Heart left ventricle (tissue), 13 donors: ENCODE data around the gene COX11.

Experiments used
- POLR2A ChIP-seq, 2 donors: fragments of 450-650 bp; IDR thresholded peaks; one replicate each; pipeline ENCODE4 v1.6.1; 2017; ENCODE audit warnings: antibody characterized with exemption in 2 of 2, mild to moderate bottlenecking in 2 of 2, moderate library complexity in 2 of 2
- TF ChIP-seq, protein P1 (sequence below), 12 donors: fragments of 200-600 bp; sonication (generic) in 4 of 12; IDR thresholded peaks; one replicate each; pipeline versions ENCODE4 v1.5.0 to v1.8.0; 2018 to 2022; ENCODE audit warnings: antibody characterized with exemption in 12 of 12, mild to moderate bottlenecking in 5 of 12
- donor health status: ischemic (EF 13 %, LVEDD 7.1; RV severe dilation, severe dysfunction).
- donor health status: DM: no; HTN: yes; CAD: no.
- donor health status: DM: no; HTN: no; CAD: no.
- donor health status: ischemic (EF 25% LVEDD 6.9; RV normal size, moderate dysfunction).
- donor health status: ischemic (EF 25% LVEDD 5.7; RV mildly dilated, moderate dysfunction).
- donor health status: ischemic (EF 35%, LVEDD 5.7; RV mildly dilated, moderate dysfunction).
- donor health status: nonischemic (EF 11% LVEDD 7.7; RV severe dilation, severe dysfunction).
- donor health status: DM: yes; HTN: yes; CAD: no.
- donor health status: PGD.
- donor health status: ischemic (EF 29% LVEDD 5.4; RV normal size, mild dysfunction).
- donor health status: nonischemic (EF 23%, LVEDD 6.1; RV moderate dilation, normal function).

- TF ChIP-seq POLR2A (IDR thresholded peaks at IDR 0.05): no peak
- TF ChIP-seq, protein P1, sequence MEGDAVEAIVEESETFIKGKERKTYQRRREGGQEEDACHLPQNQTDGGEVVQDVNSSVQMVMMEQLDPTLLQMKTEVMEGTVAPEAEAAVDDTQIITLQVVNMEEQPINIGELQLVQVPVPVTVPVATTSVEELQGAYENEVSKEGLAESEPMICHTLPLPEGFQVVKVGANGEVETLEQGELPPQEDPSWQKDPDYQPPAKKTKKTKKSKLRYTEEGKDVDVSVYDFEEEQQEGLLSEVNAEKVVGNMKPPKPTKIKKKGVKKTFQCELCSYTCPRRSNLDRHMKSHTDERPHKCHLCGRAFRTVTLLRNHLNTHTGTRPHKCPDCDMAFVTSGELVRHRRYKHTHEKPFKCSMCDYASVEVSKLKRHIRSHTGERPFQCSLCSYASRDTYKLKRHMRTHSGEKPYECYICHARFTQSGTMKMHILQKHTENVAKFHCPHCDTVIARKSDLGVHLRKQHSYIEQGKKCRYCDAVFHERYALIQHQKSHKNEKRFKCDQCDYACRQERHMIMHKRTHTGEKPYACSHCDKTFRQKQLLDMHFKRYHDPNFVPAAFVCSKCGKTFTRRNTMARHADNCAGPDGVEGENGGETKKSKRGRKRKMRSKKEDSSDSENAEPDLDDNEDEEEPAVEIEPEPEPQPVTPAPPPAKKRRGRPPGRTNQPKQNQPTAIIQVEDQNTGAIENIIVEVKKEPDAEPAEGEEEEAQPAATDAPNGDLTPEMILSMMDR (IDR thresholded peaks at IDR 0.05): no peak
Observed at GRCh38 chr17:54937426-54937825, 31.0 kb downstream of the COX11 start.
